G401.6 (cell line): ENCODE results near the gene CAMK2A.
"Not testable (repeated sequence)": the region's sequence is repeated elsewhere in the genome, so short reads cannot be mapped to it uniquely, and the experiment has no call there.

Experiments used
- FAIRE-seq: peaks from 2 replicates; lab custom pipeline; 2012; peaks lifted over from hg19 to GRCh38; lab: Jason Lieb, UNC

CAMK2A gene

DNA sequence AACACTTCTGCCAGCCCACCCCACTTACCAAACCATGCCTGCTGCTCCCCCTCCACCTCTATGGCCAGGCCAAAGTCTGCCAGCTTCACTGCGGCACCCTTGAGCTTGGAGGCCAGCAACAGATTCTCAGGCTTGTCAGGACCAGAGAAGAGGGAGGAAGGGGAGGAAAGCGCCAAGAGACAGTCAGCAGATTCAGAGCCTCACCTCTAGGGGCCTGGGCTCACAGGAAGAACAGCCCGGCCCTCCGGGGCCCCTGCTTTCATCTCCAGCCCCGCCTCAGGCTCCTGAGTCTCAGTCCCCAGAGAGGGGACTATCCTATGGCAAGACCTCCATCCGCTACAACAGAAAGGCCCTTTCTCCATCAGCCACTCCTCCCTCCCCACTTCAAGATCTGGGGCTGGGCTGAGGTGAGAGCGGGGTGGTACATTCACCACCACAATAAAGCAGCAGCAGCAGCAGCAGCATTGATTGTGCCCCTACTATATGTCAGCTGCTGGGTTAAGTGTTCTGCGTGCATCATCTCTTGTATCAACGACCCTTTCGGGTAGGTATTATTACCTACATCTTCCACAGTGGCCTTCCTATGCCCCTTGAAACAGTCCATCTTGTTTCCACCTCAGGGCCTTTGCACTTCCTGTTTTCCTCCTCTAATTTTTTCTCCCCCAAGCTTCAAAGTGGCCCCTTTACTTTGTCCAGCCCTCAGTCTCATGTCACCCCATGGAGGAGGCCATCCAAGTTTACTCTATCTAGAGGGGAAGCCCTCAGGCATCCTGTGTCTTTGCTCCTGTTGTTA lies 36.0 kb downstream of the CAMK2A start:
- no peak for FAIRE-seq

DNA sequence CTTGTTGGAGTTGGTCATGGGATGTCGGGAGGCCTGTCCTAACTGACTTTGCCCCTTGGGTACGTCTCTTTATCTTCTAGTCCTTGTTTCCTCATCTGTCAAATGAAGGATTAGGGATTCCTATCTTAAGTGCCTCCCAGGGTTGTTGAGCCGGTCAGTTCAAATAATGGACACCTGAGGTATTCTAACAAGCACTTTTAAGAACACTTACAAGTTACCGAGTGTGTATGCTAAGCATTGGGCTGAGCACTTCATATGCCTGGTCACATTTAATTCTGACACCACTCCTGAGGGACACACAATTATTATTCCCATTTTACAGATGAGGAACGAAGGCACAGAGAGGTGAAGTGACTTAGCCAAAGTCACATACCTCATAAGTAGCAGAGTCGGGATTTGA lies 37.1 kb downstream of the CAMK2A start:
- no peak for FAIRE-seq

DNA sequence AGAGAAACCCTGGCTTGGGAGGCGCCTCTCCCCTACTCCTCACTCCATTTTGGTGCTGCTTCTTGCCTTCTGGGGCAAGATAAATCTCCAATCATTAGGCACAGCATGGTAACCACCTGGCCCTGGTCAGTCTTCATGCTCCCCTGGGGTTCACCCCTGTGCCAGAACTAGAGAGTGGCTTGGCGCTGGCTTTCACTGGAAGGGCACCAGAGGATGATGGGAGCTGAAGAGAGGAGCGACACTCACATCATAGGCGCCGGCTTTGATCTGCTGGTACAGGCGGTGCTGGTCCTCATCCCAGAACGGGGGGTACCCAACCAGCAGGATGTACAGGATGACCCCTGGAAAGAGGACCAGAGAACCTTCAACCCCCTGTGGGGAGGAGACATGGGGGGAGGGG lies 38.1 kb downstream of the CAMK2A start:
- no peak for FAIRE-seq

DNA sequence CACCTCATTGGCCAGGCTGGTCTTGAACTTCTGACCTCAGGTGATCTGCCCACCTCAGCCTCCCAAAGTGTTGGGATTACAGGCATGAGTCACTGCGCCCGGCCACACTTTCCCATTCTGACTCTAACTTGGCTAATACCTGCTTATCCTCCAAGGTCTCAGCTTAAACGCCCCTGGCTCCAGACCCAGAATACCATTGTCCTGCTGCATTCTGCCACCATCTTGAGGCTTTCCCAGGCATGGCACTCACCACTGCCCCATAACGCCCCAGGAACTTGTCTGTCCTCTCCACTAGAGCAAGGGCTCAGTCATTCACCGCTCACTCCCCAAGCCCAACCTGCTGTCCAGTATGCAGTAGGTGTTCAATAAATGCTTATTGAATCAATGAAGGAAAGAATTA lies 39.8 kb downstream of the CAMK2A start:
- FAIRE-seq: no peak

DNA sequence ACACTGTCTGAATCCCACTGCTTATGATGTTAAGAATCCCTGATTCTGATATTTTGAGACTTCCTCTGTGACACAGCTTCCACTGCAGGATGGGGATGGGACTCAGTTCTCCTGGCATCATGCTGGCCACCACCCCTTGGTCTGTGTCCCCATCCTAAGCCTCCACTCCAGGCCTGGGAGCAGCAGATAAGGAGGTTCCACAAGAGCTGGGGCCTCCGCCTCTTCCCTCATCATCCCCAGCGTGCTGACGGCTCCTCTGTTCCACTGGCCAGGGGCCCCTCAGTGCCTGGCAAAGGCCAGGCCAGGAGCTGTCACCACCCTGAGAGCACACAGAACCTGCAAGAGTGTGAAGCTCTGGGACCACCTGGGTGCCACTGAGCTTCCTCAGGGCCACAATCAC lies 40.6 kb downstream of the CAMK2A start:
- no peak for FAIRE-seq

DNA sequence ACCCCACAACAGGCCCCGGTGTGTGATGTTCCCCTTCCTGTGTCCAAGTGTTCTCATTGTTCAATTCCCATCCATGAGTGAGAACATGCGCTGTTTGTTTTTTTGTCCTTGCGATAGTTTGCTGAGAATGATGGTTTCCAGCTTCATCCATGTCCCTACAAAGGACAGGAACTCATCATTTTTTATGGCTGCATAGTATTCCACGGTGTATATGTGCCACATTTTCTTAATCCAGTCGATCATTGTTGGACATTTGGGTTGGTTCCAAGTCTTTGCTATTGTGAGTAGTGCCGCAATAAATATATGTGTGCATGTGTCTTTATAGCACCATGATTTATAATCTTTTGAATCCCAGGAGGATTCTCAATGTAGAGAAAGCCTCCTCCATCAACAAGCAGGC lies 41.1 kb downstream of the CAMK2A start:
- FAIRE-seq: not testable (repeated sequence)

DNA sequence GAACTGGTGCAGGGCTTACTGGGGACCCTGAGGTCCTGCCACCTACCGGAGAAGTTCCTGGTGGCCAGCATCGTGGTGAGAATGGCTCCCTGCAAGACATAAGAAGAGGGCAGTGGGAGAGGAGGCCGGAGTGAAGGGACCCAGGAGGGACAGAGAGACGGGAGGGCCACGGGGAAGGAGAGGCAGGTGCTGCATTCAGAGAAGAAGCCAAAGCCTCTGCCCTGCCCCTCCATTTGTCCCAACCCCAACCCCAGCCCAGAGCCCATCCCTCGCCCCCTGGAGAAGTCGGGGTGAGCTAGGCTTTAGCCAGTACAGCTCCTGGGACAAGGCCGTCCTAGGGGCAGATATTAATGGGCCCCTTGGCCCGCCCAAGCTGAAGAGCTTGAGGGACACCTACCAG lies 41.8 kb downstream of the CAMK2A start:
- no peak for FAIRE-seq

DNA sequence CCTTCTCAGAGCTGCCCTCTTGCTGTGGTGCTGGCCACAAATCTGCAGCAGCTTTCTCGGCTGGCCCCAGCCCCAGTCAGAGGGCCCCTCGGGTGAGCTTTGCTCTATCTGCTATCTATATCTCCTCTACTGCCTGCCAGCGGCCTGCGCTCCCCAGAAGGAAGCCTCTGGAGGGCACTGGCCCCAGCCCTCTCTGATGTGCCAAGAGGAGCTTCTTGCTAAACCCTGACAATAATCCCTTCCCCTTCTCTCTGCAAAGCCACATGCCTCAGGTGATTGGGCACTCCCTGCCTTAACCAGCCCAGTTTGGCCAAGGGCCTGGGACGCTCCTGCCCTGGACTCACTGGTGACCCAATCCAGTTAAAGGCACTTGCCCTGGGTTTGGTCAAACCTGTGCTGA lies 42.7 kb downstream of the CAMK2A start:
- FAIRE-seq: no peak

DNA sequence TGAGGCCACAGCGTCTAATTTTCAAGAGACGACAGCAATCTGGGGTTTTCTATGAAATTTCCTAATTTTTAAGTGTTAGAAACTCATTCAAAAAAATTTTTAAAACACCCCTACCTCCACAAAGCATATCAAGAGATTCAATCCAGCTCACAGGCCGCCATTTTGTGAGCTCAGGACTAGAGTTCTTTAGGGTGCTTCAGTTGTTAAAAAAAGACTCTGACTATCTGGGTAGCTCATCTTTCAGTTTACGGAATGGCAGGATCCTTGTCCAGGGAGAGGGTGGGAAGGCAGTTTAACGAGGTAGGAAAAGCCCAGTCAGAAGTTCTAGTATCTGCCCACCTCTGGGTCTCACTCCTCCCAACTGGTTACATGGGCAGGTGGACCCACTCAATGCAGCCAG lies 43.1 kb downstream of the CAMK2A start:
- FAIRE-seq: no peak

DNA sequence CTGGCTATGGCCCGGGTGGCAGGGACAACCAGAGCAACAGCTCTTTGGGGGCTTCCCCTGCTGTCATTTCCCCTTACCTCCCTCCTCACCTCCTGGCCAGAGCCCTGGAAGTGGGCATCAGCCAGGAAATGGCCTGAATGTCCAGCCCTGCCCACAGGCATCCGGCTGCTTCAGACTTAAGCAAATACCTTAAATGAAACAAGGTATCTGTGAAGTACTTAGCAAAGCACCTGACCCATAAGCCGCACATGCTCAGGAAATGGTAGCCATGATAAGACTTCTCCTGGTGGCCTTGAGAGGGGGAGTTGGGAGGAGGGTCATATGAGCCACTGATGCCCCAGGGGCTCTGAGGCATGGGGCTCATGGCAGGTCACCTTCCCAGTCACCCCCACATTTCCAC lies 43.8 kb downstream of the CAMK2A start:
- FAIRE-seq: no peak

DNA sequence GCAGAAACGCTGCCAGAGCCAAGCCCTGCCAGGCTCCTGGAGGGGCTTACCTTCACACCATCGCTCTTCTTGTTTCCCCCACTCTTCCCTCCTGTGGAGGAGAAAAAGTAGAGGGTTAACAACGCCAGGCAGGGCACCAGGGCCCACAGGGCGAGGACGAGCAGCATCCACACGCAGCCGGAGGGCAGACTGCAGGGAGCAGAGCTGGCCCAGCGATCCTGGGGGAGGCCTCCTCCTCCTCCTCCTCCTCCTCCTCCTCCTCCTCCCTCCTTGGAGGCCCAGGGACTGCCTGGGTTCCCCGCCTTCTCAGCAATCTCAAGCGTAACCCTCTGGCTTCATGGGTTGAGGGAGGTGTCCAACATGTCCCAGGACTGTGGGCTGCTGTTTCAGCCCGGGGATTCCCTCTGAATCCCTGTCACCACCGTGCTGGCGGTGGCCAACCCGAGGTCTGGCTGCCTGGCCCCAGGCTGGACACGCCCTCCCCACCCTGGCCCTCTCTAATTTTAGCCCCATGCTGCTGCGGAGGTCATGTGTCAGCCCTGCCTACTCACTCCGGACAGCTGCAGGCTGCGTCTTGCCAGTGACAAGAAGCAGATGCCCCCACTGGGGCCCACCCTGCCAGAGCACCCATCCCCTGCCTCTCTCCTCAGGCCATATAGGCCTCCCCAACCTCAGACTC lies 44.3 kb downstream of the CAMK2A start:
- no peak for FAIRE-seq

DNA sequence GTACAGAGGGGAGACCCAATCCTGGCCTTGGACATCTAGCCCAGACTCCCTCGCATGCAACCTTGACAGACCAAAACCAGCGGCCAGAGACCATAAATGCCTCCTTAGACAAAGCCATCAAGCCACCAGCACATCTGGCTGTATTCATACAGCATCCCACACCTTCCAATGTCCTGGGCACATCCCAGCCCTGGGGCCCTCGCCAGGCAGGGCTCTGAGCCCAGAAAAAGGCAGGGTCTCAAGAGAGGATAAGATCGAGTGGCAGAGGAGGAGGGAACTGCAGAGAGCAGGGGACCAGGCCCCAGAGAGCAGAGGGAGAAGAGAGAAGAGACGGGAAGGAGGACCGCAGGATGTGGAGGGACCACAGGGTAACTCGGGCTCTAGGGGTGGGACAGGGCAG lies 45.4 kb downstream of the CAMK2A start:
- no peak for FAIRE-seq

DNA sequence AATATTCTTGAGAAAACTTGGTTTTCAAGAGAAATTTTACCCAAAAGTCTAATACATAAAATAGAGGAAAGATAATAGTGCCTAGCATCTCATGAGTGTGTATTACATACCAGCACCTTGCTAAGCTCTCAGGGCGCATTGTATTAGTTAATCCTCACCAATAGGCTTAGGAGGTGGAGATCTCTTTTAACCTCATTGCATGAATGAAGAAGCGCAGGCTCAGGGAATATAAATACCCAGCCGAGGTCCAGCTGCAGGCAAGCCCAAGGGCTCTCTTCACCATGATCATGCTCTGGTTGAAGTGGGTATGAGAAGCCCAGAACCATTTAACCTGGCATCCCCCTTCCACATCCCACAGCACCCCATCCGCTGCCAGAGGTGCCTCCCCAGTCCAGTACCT lies 46.0 kb downstream of the CAMK2A start:
- FAIRE-seq: no peak

DNA sequence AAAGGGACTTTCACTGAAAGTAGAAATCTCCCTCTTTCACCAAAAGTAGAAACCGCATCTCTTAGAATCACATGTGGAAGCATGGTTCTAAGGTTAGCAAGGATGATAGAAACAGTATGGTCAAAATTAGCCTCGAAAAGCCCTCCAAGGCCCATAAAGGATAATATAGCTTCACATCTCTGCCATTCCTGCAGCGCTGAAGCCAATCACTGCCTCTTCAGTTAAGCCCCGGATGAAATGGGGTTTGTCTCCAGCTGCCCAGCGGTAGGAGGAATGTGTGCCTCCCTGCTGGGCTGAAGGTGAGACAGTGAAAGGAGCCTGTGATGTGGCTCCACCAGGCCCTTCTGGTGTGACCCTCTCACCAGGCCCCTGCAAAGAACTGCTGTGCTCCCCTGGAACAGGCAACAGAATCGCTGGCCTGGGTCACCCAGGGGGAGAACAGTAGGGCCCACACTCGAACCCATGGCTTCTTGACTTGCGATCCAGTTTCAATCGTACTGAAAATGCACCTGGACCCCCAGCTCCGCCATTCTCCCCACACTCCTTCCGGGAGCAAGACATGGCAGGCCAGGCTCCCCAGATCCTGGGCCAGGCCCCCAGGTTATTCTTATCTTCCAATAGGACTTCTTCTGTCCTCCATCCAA lies 47.2 kb downstream of the CAMK2A start:
- FAIRE-seq: no peak

DNA sequence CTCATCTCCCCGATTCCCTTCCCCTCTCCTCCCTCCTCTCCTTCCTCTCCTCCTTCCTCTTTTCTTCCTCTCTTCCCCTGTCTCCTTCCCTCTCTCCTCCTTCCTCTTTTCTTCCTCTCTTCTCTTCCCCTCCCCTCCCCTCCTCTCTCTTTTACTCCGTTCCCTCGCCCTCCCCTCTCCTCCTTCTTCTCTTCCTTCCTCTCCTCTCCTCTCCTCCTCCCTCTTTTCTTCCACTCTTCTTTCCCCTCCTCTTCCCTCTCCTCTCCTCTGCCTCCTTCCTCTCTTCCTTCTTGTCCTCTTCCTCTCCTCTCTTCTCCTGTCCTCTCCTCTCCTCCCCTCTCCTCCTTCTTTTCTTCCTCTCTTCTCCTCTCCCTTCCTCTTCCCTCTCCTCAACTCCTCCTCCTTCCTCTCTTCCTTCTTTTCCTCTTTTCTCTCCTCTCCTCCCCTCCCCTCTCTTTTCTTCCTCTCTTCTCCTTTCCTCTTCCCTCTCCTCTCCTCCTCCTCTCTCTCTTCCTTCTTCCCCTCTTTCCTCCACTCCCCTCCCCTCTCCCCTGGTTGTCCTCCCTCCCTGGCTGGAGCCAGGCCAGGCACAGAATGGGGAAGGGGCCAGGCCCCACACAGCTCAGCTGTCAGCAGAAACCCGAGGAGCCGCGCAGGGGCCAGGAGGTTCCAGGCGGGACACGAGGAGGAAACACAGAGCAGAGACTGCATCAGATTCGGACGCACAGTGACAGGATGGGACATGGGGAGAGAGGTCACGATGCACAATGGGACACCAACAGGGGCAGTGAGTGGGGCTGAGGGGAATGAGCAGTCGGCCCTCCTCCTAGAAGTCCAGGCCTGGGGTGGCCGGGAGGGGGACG lies 48.0 kb downstream of the CAMK2A start:
- no peak for FAIRE-seq

DNA sequence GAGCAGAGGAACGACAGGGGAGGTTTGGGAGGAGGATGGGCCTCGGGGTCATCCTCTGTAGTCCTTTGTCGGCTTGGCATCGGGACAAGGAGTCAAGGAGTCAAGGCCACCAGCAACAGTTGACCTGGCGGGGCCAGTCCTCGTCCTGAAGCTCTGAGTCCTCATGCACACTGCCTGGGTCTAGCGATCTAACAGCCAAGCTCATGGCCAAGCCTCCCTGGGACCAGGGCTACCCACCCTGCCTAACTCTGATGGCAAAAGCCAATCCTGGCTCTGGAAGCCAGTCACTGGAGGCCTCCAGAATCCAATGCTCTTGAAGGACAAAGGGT lies 49.8 kb downstream of the CAMK2A start:
- FAIRE-seq: no peak

DNA sequence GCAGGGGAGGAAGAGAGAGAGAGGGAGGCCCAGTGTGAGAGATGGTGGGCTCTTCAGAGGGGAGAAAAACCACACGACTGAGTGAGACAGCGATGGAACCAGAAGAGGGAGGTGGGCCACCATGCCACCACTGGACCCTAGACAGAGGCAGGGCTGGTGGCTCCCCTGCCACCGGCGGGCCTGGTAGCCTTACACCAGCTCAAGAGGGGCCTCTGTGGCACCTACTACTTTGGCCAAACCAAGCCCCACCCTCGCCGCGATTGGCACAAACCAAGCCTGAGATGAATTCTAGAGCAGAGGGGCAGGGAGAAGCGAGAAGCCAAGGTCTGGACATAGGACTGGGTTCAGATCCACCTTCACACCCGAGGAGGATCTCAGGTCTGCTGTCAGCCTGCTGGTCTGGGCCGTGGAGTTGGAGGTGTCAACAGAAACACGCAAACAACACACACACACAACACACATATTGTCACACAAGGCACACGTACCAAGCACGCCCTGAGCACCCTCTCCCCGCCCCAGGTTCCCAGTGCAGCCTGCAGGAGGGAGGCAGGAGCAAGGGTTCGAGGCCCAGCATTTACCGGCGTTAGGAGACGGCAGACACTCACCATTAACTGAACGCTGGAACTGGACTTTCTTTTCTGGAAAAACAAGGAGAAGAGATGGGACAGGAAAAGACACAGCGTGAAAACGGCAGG lies 50.3 kb downstream of the CAMK2A start:
- FAIRE-seq: no peak

DNA sequence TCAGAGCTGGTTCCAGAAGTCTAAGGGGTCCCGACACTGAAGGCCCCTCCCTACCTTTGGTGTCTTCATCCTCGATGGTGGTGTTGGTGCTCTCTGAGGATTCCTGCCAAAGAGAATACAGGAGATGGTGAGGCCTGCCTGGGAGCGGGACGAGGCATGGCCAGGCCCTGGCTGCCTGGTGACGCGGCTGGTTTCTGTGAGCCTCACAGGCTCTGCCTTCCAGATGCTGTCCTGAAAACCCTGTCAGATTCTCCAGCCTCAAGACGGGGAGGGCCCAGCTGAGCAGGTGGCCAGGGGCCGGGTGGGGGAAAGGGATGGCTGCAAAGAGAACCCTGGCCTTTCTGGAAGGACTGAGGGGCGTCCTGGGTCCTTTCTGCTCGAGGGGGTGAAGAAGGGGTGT lies 50.9 kb downstream of the CAMK2A start:
- FAIRE-seq: no peak

DNA sequence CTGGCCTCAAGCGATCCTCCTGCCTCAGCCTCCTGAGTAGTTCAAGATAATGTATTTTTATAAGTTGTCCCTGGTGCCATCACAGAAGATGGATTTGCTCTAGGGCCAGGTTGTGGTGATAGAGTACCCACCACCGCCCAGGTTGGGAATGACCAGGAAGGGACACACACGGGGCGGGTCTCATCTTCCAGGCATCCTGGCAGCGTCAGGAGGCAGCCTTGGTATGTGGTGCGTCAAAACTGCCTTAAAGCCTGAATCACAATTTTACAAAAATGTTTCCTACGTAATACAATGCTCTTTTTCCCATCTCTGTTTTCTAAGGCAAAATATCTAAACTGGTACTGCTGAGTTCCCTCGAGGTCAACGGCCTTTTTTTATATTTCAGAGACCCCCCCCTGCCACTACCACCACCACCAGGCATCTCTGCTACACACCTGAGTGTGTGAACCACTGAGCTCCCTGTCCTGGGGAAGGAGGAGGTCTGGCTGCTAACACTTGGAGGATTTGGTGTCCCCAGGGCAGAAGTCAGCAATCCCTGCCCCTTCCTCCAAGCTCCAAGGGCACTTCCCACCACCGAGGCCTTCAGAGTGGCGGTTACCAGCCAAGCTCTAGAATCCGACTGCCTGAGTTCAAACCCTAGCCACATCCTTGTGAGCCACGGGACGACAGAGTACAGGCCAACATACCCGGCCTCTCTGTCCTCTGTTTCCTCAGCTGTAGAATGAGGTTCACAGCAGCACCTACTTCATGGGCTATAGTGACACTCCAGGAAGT lies 52.4 kb downstream of the CAMK2A start:
- no peak for FAIRE-seq

DNA sequence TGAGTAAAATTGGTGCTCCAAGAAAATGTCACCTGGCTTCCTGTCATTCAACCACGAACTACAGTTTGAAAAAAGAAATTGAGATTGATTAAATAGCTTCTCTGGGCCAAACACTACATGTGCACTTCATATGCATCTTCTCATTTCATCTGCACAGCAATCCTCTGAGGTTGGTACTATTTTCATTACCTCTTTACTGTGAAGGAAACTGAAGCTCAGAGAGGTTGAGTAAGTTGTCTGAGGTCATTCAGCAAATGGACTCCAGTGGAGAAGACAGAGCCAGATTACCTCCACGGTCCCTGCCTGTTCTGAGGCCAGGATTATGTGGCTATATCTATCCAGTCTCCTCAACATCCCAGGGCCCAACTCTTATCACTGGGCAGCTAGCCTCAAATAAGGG lies 53.3 kb downstream of the CAMK2A start:
- no peak for FAIRE-seq

DNA sequence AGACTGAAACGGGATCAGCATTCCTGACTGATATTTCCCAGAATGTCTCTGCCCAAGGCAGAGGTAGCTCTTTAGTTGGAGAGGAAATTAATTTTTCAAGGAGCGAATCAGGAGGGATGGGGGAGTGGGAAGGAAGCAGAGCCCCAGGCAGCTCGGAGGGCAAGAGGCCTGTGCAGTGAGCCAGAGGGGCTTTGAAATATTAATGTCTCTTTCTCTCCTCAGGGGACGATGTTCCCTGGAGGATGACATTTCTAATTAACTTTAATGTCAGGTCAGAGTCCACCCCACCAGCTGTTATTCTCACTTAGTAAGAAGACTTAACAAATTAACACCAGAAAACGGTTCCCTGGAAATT lies 54.1 kb downstream of the CAMK2A start:
- no peak for FAIRE-seq
